Loucy (cell line): ENCODE data around the gene APOL6.
A peak's percentile ranks its signal among the peaks of the same experiment; 100 is the strongest.

Experiments
- H2AFZ ChIP-seq: fragments of 200-600 bp; sonication (generic); 2 replicates; pipeline ENCODE4 v1.6.0; 2016; ENCODE audit warnings: antibody characterized with exemption, mild to moderate bottlenecking, low read length, moderate library complexity
- H3F3A ChIP-seq: fragments of 200-600 bp; 2 replicates; pipeline ENCODE4 v1.6.0; 2016; ENCODE audit warnings: antibody characterized with exemption, low read depth, mild to moderate bottlenecking
- H3K27me3 ChIP-seq: fragments of 200-600 bp; sonication (generic); 2 replicates; pipeline ENCODE4 v1.6.1; 2014; ENCODE audit warnings: low read length, mild to moderate bottlenecking; ENCODE audit not compliant: insufficient read depth, poor library complexity, severe bottlenecking
- H3K36me3 ChIP-seq: fragments of 200-600 bp; sonication (generic); 2 replicates; pipeline ENCODE4 v1.6.1; 2016; ENCODE audit warnings: low read length; ENCODE audit not compliant: insufficient read depth
- H3K4me1 ChIP-seq: fragments of 200-600 bp; sonication (generic); 2 replicates; pipeline ENCODE4 v1.5.1; 2014; ENCODE audit warnings: low read length, mild to moderate bottlenecking; ENCODE audit not compliant: insufficient read depth, poor library complexity, severe bottlenecking
- H3K4me2 ChIP-seq: fragments of 200-600 bp; sonication (generic); 2 replicates; pipeline ENCODE4 v1.6.0; 2014; ENCODE audit warnings: antibody characterized with exemption, low read length, low read depth, mild to moderate bottlenecking; ENCODE audit not compliant: poor library complexity, severe bottlenecking
- H3K4me3 ChIP-seq: fragments of 200-600 bp; sonication (generic); 2 replicates; pipeline ENCODE4 v1.5.1; 2014; ENCODE audit warnings: low read length, mild to moderate bottlenecking, mixed read lengths; ENCODE audit not compliant: poor library complexity, severe bottlenecking
- H3K79me2 ChIP-seq: fragments of 200-600 bp; sonication (generic); 2 replicates; pipeline ENCODE4 v1.6.1; 2014; ENCODE audit warnings: low read length; ENCODE audit not compliant: insufficient read depth
- H3K9ac ChIP-seq: fragments of 200-600 bp; sonication (generic); 2 replicates; pipeline ENCODE4 v1.6.0; 2014; ENCODE audit warnings: mild to moderate bottlenecking, low read depth, low read length, moderate library complexity; ENCODE audit not compliant: poor library complexity, severe bottlenecking
- H3K9me2 ChIP-seq: fragments of 200-600 bp; sonication (generic); replicated peaks from 2 replicates; pipeline ENCODE4 v1.6.1; 2016; ENCODE audit warnings: low read depth, low read length, mixed read lengths
- H3K9me3 ChIP-seq: fragments of 200-600 bp; sonication (generic); 2 replicates; pipeline ENCODE4 v1.6.1; 2014; ENCODE audit warnings: mild to moderate bottlenecking, antibody characterized with exemption, low read length, low read depth; ENCODE audit not compliant: insufficient read depth
- H4K20me1 ChIP-seq: fragments of 200-600 bp; sonication (generic); 2 replicates; pipeline ENCODE4 v1.6.0; 2014; ENCODE audit warnings: antibody characterized with exemption, low read length, mild to moderate bottlenecking; ENCODE audit not compliant: insufficient read depth, poor library complexity, severe bottlenecking
- CTCF ChIP-seq: fragments of 200-600 bp; sonication (generic); conservative IDR thresholded peaks from 2 replicates; pipeline ENCODE4 v1.5.1; 2014; ENCODE audit warnings: mild to moderate bottlenecking, antibody characterized with exemption, low read length
- EZH2phosphoT487 ChIP-seq: fragments of 200-600 bp; IDR thresholded peaks from 2 replicates; pipeline ENCODE4 v1.6.1; 2018; ENCODE audit warnings: antibody characterized with exemption, mild to moderate bottlenecking, moderate library complexity, borderline replicate concordance

Gene APOL6

GRCh38 chr22:35631597-35631996, 16.6 kb upstream of the APOL6 start:
- Histone ChIP-seq H3F3A (peaks cover 11% of the 10 kb centered on the region), H3K4me1 (peaks cover 36% of the 10 kb centered on the region), H3K79me2 (no peaks in the 10 kb centered on the region), H3K4me2 (no peak overlapping the region), H4K20me1 (no peaks in the 10 kb centered on the region), H3K36me3 (no peaks in the 10 kb centered on the region), H3K27me3 (no peaks in the 10 kb centered on the region), H3K4me3 (no peak overlapping the region), H3K9me2 (no peaks in the 10 kb centered on the region), H3K9me3 (no peaks in the 10 kb centered on the region), H2AFZ (no peak overlapping the region), H3K9ac (no peak overlapping the region)
- TF ChIP-seq EZH2phosphoT487 = no peak
- TF ChIP-seq CTCF = peak; percentile 94

GRCh38 chr22:35632935-35633334, 15.3 kb upstream of the APOL6 start:
- no peaks in the 10 kb centered on the region for H3K27me3 ChIP-seq
- TF ChIP-seq EZH2phosphoT487 (no peak), CTCF (no peak)
- H2AFZ ChIP-seq = no peak overlapping the region
- H3K4me1 ChIP-seq = peaks cover 29% of the 10 kb centered on the region
- H3F3A ChIP-seq = peaks cover 11% of the 10 kb centered on the region
- H3K4me2 ChIP-seq = no peak overlapping the region
- no peaks in the 10 kb centered on the region for H3K36me3 ChIP-seq
- H3K9me3 ChIP-seq = no peaks in the 10 kb centered on the region
- no peak overlapping the region for H3K9ac ChIP-seq
- H3K79me2 ChIP-seq = no peaks in the 10 kb centered on the region
- H4K20me1 ChIP-seq = no peaks in the 10 kb centered on the region
- H3K9me2 ChIP-seq = no peaks in the 10 kb centered on the region
- H3K4me3 ChIP-seq = no peak overlapping the region

GRCh38 chr22:35633520-35633919, 14.7 kb upstream of the APOL6 start:
- H3K4me1 ChIP-seq = peaks cover 29% of the 10 kb centered on the region
- no peak overlapping the region for H3K9ac ChIP-seq
- H3K27me3 ChIP-seq = no peaks in the 10 kb centered on the region
- no peak overlapping the region for H3K4me3 ChIP-seq
- TF ChIP-seq CTCF = no peak
- peaks cover 11% of the 10 kb centered on the region for H3F3A ChIP-seq
- no peaks in the 10 kb centered on the region for H3K9me2 ChIP-seq
- no peaks in the 10 kb centered on the region for H3K9me3 ChIP-seq
- no peak overlapping the region for H2AFZ ChIP-seq
- H3K36me3 ChIP-seq = no peaks in the 10 kb centered on the region
- no peaks in the 10 kb centered on the region for H3K79me2 ChIP-seq
- no peak overlapping the region for H3K4me2 ChIP-seq
- H4K20me1 ChIP-seq = no peaks in the 10 kb centered on the region
